WERI-Rb-1 (cell line): ENCODE measurements around the gene CFAP92.

Source experiments
- DNase-seq: peaks from one replicate; pipeline ENCODE4 v3.0.0-alpha.2; 2020
- H3K27ac ChIP-seq: fragments of 250-450 bp; sonication (Bioruptor Pico); 2 replicates; pipeline ENCODE4 v1.5.1; 2020; ENCODE audit warnings: mild to moderate bottlenecking, moderate library complexity
- H3K27me3 ChIP-seq: fragments of 250-450 bp; sonication (Bioruptor Pico); 2 replicates; pipeline ENCODE4 v1.5.1; 2021; ENCODE audit warnings: mild to moderate bottlenecking, low read depth, moderate library complexity; ENCODE audit not compliant: insufficient read depth, severe bottlenecking
- H3K36me3 ChIP-seq: fragments of 250-450 bp; sonication (Bioruptor Pico); 2 replicates; pipeline ENCODE4 v1.5.1; 2020; ENCODE audit warnings: mild to moderate bottlenecking, moderate library complexity
- H3K4me3 ChIP-seq: 2 replicates; pipeline ENCODE4 v1.5.1; 2011; ENCODE audit warnings: low read depth, mild to moderate bottlenecking, control low read depth, low read length
- H3K9me3 ChIP-seq: fragments of 250-450 bp; sonication (Bioruptor Pico); 2 replicates; pipeline ENCODE4 v1.5.1; 2021; ENCODE audit warnings: mild to moderate bottlenecking, moderate library complexity; ENCODE audit not compliant: severe bottlenecking
- CTCF ChIP-seq: IDR thresholded peaks from 2 replicates; pipeline ENCODE4 v1.5.1; 2011; ENCODE audit warnings: low read depth, mild to moderate bottlenecking, control low read depth, inconsistent platforms, low read length

CFAP92 gene

GRCh38 chr3:128984596-128984995, 9.3 kb downstream of the CFAP92 start:
- no peak overlapping the region for H3K27ac ChIP-seq
- H3K36me3 ChIP-seq = no peaks in the 10 kb centered on the region
- no peaks in the 10 kb centered on the region for H3K9me3 ChIP-seq
- no peak for DNase-seq
- no peak overlapping the region for H3K4me3 ChIP-seq
- H3K27me3 ChIP-seq = no peaks in the 10 kb centered on the region
- no peak for TF ChIP-seq CTCF

- no peak overlapping the region for H3K27ac ChIP-seq
- no peaks in the 10 kb centered on the region for H3K9me3 ChIP-seq
- no peak for DNase-seq
- H3K36me3 ChIP-seq = no peaks in the 10 kb centered on the region
- no peak overlapping the region for H3K4me3 ChIP-seq
- no peak for TF ChIP-seq CTCF
- H3K27me3 ChIP-seq = no peaks in the 10 kb centered on the region
Measured at GRCh38 chr3:128983293-128984069, 10.4 kb downstream of the CFAP92 start.

DNA sequence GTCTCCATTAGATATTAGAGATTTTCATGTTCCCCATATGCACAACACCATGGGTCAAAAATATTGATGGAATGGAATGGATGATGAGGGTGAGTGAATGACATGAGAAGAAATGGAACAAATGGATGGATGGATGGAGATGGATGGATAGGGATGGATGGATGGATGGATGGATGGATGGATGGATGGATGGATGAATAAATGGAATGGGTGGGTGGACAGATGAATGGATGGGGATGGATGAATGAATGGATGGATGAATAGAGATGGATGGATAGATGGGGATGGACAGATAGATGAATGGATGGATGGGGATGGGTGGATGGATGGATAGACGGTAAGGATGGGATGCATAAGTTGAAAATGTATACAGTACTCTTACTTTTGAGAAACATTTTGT, 18.6 kb downstream of the CFAP92 start:
- no peak for TF ChIP-seq CTCF
- no peak for DNase-seq
- no peak overlapping the region for H3K27ac ChIP-seq
- no peaks in the 10 kb centered on the region for H3K27me3 ChIP-seq
- H3K4me3 ChIP-seq = no peak overlapping the region
- no peaks in the 10 kb centered on the region for H3K9me3 ChIP-seq
- no peaks in the 10 kb centered on the region for H3K36me3 ChIP-seq

DNA sequence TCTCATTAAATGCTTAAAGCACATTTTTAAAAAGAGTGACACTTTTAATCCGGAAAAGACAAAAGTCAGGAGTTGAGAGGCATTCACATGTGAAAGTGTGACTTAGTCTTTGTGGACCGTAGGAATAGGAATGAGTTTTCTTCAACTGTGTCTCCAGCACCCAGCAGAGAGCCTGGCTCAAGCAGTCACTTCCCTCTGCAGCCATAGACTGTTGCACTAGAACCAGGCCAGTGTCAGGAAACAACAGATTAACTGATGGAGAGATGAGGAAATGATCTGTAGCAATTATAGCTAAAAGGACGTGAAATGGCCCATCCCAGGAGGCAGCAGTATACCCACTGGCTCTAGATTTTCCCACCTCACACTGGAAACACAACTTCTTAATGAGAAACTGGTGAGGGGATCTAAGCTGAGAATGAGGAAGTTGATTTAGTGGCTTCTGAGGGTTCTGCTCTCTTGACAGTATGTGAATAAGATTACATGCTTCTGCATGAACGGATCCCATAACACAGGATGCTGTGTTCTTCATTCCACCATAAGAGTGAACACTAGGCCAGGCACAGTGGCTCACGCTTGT, 19.8 kb downstream of the CFAP92 start:
- Histone ChIP-seq H3K4me3 (no peak overlapping the region), H3K27me3 (no peaks in the 10 kb centered on the region), H3K36me3 (no peaks in the 10 kb centered on the region), H3K27ac (no peak overlapping the region), H3K9me3 (no peaks in the 10 kb centered on the region)
- TF ChIP-seq CTCF = no peak
- no peak for DNase-seq

- no peak overlapping the region for H3K27ac ChIP-seq
- H3K9me3 ChIP-seq = no peaks in the 10 kb centered on the region
- H3K27me3 ChIP-seq = no peaks in the 10 kb centered on the region
- no peaks in the 10 kb centered on the region for H3K36me3 ChIP-seq
- no peak for TF ChIP-seq CTCF
- DNase-seq = no peak
- no peak overlapping the region for H3K4me3 ChIP-seq
Measured at GRCh38 chr3:128971421-128972100, 22.3 kb downstream of the CFAP92 start.
